ENCODE results near the gene RPL11. TPM values are rescaled to one million over a fixed set of nuclear protein-coding genes. Genes with fewer than 3 reads are reported as not detected.

RPL11 gene
- total and polyA plus RNA-seq, 2 of the 4 experiments (the other 2 are of a cell fraction), result 452 to 1,692 TPM

DNA sequence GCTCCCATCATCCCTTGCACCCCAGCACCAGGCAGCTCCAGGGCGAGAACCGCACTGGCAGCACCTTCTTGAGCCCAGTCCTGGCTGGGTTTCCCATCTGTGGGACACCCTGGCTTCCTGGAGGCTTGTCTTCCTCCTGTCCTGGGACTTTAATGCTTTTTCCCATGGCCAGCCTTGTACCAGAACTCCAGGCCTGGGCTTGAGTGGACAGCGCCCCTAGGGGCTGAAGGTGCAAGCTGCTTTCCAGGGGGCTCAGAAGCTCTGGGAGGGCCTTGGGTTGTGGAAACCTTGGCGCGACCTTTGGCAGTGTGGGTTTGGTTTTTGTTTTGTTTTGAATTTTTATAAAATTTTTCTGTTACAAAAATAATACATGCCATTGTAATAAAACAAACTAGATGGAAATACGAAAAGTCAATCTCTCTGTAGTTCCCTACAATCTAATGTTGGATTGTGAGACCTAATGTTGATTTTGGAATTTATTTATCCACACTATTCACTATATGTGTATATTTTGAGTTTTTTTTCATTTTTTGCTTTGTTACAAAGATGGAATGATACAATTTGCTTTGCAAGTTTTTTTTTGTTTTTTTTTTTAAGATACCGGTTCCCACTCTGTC lies 33.8 kb upstream of the RPL11 start:
- Histone ChIP-seq H2BK5ac (ENCODE audit: low read depth, low read length, poor library complexity, severe bottlenecking) (no peak overlapping the region), H4K91ac (ENCODE audit: insufficient read depth, low read depth, low read length) (no peak overlapping the region), H3K27me3 (ENCODE audit: control insufficient read depth, insufficient read depth, low read length) (peaks cover 21% of the 10 kb centered on the region), H3K4me3 (ENCODE audit: insufficient read depth, low read depth, low read length) (no peak overlapping the region), H3K4ac (ENCODE audit: low read depth, low read length) (no peak overlapping the region), H2BK15ac (ENCODE audit: low read depth, low read length) (no peak overlapping the region), H3K9me1 (ENCODE audit: insufficient read depth, low read length) (no peaks in the 10 kb centered on the region), H4K20me1 (ENCODE audit: insufficient read depth, low read length) (no peaks in the 10 kb centered on the region), H3K23ac (ENCODE audit: low read depth, low read length) (no peak overlapping the region), H3K14ac (replicated peaks; ENCODE audit: low read depth, low read length) (no peak overlapping the region), H3K79me1 (ENCODE audit: low read depth in 1 of 2, low read length in 2 of 2) (no peaks in the 10 kb centered on the region), H3K9ac (ENCODE audit: low read depth, low read length) (no peak overlapping the region), H2BK20ac (ENCODE audit: low read depth, low read length) (no peak overlapping the region), H3K27ac (ENCODE audit: insufficient read depth, low read length) (no peak overlapping the region), H2AK5ac (ENCODE audit: low read depth, low read length) (no peak overlapping the region), H2AK9ac (replicated peaks; ENCODE audit: low read depth, low read length, poor library complexity) (no peak overlapping the region), H2AFZ (replicated peaks; ENCODE audit: low read length, poor library complexity) (peak overlapping the region; percentile 24), H2BK120ac (ENCODE audit: low read depth, low read length) (no peak overlapping the region), H3K18ac (ENCODE audit: low read depth, low read length) (no peak overlapping the region), H4K5ac (ENCODE audit: low read depth, low read length) (no peak overlapping the region), H3K36me3 (ENCODE audit: control insufficient read depth, insufficient read depth, low read length) (no peaks in the 10 kb centered on the region), H3K56ac (ENCODE audit: extremely low read depth, insufficient read depth, low read length) (no peak overlapping the region), H3K9me3 (ENCODE audit: control insufficient read depth, insufficient read depth, low read length) (no peaks in the 10 kb centered on the region), H3K4me1 (ENCODE audit: control insufficient read depth, insufficient read depth, low read length) (no peaks in the 10 kb centered on the region), H3K4me2 (ENCODE audit: low read depth, low read length) (no peak overlapping the region), H4K8ac (ENCODE audit: low read depth in 2 of 2, low read length in 2 of 2) (no peak overlapping the region)
- peak; percentile 76 for ATAC-seq (ENCODE audit: low read depth)
- ChIA-PET CTCF (interaction anchor here (0.5 to 1.3 kb wide), 3 partner anchors 15 to 40 kb away, joined by 3 to 7 read pairs (median 4); no protein-coding TSS in a partner anchor), POLR2A (ENCODE audit: unreplicated experiment) (no interaction called here)
- no TSS peak for BruUV-seq (replicated peaks)
- intact Hi-C loops (cut with micrococcal nuclease), result no loop called here
- 40% methylated on average over 1 of the region's 7 CpGs; no CpG with 5 or more reads in 1 of the 2 experiments for WGBS, 2 experiments (ENCODE audit: extremely low coverage in 2 of 2, insufficient read length in 1 of 2)
- DNase-seq, result peak; percentile 35
- dilution Hi-C loops (cut with HindIII; ENCODE audit: low sequenced_read_pairs, unreplicated experiment), result no loop called here
- in situ Hi-C loops (cut with MboI; ENCODE audit: low sequenced_read_pairs), result no loop called here
- TF ChIP-seq NFE2L2 (IDR thresholded peaks at IDR 0.05; ENCODE audit: low read depth, low read length), result no peak
- TF ChIP-seq POLR2A (IDR thresholded peaks at IDR 0.05; ENCODE audit: low read depth, low read length), result no peak
- TF ChIP-seq MAFK (IDR thresholded peaks at IDR 0.05; ENCODE audit: low read depth, low read length), result no peak
- TF ChIP-seq CHD1 (IDR thresholded peaks at IDR 0.05; ENCODE audit: low read depth, low read length), result no peak
- TF ChIP-seq, protein P1, sequence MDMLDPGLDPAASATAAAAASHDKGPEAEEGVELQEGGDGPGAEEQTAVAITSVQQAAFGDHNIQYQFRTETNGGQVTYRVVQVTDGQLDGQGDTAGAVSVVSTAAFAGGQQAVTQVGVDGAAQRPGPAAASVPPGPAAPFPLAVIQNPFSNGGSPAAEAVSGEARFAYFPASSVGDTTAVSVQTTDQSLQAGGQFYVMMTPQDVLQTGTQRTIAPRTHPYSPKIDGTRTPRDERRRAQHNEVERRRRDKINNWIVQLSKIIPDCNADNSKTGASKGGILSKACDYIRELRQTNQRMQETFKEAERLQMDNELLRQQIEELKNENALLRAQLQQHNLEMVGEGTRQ (IDR thresholded peaks at IDR 0.05; ENCODE audit: low read depth, low read length), result no peak
- TF ChIP-seq SMC3 (IDR thresholded peaks at IDR 0.05; ENCODE audit: low read depth, low read length), result no peak; the same call in 1 of the 2 replicates
- peak; percentile 43 for TF ChIP-seq RAD21 (IDR thresholded peaks at IDR 0.05; ENCODE audit: low read length)
- TF ChIP-seq, protein P2, sequence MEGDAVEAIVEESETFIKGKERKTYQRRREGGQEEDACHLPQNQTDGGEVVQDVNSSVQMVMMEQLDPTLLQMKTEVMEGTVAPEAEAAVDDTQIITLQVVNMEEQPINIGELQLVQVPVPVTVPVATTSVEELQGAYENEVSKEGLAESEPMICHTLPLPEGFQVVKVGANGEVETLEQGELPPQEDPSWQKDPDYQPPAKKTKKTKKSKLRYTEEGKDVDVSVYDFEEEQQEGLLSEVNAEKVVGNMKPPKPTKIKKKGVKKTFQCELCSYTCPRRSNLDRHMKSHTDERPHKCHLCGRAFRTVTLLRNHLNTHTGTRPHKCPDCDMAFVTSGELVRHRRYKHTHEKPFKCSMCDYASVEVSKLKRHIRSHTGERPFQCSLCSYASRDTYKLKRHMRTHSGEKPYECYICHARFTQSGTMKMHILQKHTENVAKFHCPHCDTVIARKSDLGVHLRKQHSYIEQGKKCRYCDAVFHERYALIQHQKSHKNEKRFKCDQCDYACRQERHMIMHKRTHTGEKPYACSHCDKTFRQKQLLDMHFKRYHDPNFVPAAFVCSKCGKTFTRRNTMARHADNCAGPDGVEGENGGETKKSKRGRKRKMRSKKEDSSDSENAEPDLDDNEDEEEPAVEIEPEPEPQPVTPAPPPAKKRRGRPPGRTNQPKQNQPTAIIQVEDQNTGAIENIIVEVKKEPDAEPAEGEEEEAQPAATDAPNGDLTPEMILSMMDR (conservative IDR thresholded peaks at IDR 0.05; ENCODE audit: low read depth, low read length), result peak; percentile 58
- TF ChIP-seq FOS (IDR thresholded peaks at IDR 0.05; ENCODE audit: low read depth, low read length), result no peak
- TF ChIP-seq CEBPB (IDR thresholded peaks at IDR 0.05; ENCODE audit: low read depth, low read length), result no peak
- TF ChIP-seq MAZ (IDR thresholded peaks at IDR 0.05; ENCODE audit: borderline replicate concordance, low read depth, low read length), result peak; percentile 24; the same call in 1 of the 2 replicates
- no peak for TF ChIP-seq BHLHE40 (IDR thresholded peaks at IDR 0.05; ENCODE audit: low read depth, low read length)
- no peak for TF ChIP-seq MXI1 (IDR thresholded peaks at IDR 0.05; ENCODE audit: borderline replicate concordance, low read depth, low read length)
- TF ChIP-seq RFX5 (IDR thresholded peaks at IDR 0.05; ENCODE audit: low read depth, low read length), result no peak
- TF ChIP-seq, protein P3, sequence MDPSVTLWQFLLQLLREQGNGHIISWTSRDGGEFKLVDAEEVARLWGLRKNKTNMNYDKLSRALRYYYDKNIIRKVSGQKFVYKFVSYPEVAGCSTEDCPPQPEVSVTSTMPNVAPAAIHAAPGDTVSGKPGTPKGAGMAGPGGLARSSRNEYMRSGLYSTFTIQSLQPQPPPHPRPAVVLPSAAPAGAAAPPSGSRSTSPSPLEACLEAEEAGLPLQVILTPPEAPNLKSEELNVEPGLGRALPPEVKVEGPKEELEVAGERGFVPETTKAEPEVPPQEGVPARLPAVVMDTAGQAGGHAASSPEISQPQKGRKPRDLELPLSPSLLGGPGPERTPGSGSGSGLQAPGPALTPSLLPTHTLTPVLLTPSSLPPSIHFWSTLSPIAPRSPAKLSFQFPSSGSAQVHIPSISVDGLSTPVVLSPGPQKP (IDR thresholded peaks at IDR 0.05; ENCODE audit: borderline replicate concordance, low read depth, low read length), result no peak
- no peak for TF ChIP-seq RCOR1 (IDR thresholded peaks at IDR 0.05; ENCODE audit: insufficient replicate concordance, low read length)
